Measurements from ENCODE around the gene KRTAP8-1. TPM values are rescaled to one million over a fixed set of nuclear protein-coding genes. Genes with fewer than 3 reads are reported as not detected.
A peak's percentile ranks its signal among the peaks of the same experiment; 100 is the strongest.

KRTAP8-1 gene
- not detected in 2 replicates for polyA plus RNA-seq (2014; cell fraction: cytosol; rRNA removed)
- not detected in 2 replicates for polyA plus RNA-seq (2014; cell fraction: nucleus; rRNA removed)

GRCh38 chr21:30813174-30813573 is at the start of gene KRTAP8-1:
Gene KRTAP8-1, minus strand, starts transcription at chr21:30813274. Its CDS starts 54 bp downstream, at chr21:30813220.
- no peak for DNase-seq (ENCODE audit: low spot score)

GRCh38 chr21:30847627-30848500 is 34.8 kb upstream of the KRTAP8-1 start:
- DNase-seq (ENCODE audit: low spot score), result no peak

- DNase-seq (ENCODE audit: low spot score), result no peak
Measured at GRCh38 chr21:30842990-30843389, 29.9 kb upstream of the KRTAP8-1 start.

- DNase-seq (ENCODE audit: low spot score), result peak; percentile 4
Measured at GRCh38 chr21:30839304-30839703, 26.2 kb upstream of the KRTAP8-1 start.

- DNase-seq (ENCODE audit: low spot score), result no peak
Measured at GRCh38 chr21:30838536-30838935, 25.5 kb upstream of the KRTAP8-1 start.

- DNase-seq (ENCODE audit: low spot score), result no peak
Measured at GRCh38 chr21:30831194-30831765, 18.2 kb upstream of the KRTAP8-1 start.

GRCh38 chr21:30829659-30830058 is 16.6 kb upstream of the KRTAP8-1 start, which contains the start of gene KRTAP7-1:
Gene KRTAP7-1, minus strand, starts transcription at chr21:30829759. Its CDS starts 61 bp downstream, at chr21:30829698.
- DNase-seq (ENCODE audit: low spot score), result no peak

- DNase-seq (ENCODE audit: low spot score), result no peak
Measured at GRCh38 chr21:30818837-30819610, 6.0 kb upstream of the KRTAP8-1 start.

GRCh38 chr21:30800605-30801004 is 12.5 kb downstream of the KRTAP8-1 start:
- DNase-seq (ENCODE audit: low spot score), result no peak

- no peak for DNase-seq (ENCODE audit: low spot score)
Measured at GRCh38 chr21:30793581-30794314, 19.3 kb downstream of the KRTAP8-1 start.

GRCh38 chr21:30779249-30779648 is 33.8 kb downstream of the KRTAP8-1 start:
- DNase-seq (ENCODE audit: low spot score), result no peak

GRCh38 chr21:30769724-30770431 is 43.2 kb downstream of the KRTAP8-1 start:
- DNase-seq (ENCODE audit: low spot score), result no peak

Small RNA genes within 50 kb of the gene (small RNA-seq; reads per million reads assigned to genes)
- gene AP000244.1 (0 reads per million in 2 experiments), gene KRTAP8-2P (0 reads per million in 2 experiments), gene KRTAP8-3P (0 reads per million in 2 experiments)

Data from SK-N-DZ (cell line).